ENCODE results near the gene CEMIP. TPM values are rescaled to one million over a fixed set of nuclear protein-coding genes. Genes with fewer than 3 reads are reported as not detected.
"Not testable (repeated sequence)": the region's sequence is repeated elsewhere in the genome, so short reads cannot be mapped to it uniquely, and the experiment has no call there.

CEMIP gene
- total RNA-seq, 1 experiment from 2014 or later: 7.3 TPM

DNA sequence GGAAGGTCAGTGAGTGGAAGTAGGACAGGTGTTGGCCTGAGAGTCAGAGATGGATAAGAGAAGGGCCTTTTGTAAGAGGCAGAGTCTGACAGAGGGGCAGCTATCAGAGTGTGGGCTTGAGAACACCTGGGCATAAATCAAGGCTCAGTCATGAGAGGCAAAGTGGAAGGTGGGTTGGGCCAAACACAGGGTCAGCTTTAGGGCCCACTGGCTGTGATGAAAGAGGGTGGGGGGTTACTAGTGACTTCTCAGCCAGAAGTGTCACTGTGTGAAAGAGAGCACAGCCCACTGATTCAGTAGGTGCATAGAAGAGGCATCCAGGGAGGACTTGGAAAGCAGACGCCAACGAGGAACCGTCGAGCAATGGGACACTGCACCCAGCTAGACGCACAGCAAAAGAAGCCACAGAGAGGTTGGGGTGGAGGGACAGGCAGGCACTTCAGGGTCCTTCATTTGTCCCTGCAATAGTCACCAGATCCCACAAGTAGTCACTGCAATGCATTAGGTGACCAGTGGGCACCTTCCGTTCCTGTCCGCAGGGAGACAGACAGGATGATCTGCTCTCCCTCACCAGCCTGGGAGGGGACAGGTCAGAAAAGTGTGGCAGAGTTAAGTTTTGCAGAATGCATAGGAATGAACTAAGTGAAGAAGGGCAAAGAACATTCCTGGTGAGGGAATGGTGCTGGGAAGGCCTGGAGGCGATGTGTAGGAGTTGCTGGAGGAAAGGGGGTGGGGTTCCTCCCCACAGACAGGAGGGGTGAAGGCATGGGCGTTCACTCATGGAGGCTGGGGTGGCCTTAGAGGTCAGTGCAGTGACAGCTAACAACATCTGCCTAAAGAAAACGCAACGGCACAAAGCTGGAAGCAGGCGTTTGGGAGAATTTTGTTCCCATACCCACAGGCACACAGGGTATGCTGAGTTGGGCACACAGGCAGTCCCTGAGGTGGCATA lies 174.1 kb downstream of the CEMIP start:
- DNase-seq (ENCODE audit: low spot score): no peak

DNA sequence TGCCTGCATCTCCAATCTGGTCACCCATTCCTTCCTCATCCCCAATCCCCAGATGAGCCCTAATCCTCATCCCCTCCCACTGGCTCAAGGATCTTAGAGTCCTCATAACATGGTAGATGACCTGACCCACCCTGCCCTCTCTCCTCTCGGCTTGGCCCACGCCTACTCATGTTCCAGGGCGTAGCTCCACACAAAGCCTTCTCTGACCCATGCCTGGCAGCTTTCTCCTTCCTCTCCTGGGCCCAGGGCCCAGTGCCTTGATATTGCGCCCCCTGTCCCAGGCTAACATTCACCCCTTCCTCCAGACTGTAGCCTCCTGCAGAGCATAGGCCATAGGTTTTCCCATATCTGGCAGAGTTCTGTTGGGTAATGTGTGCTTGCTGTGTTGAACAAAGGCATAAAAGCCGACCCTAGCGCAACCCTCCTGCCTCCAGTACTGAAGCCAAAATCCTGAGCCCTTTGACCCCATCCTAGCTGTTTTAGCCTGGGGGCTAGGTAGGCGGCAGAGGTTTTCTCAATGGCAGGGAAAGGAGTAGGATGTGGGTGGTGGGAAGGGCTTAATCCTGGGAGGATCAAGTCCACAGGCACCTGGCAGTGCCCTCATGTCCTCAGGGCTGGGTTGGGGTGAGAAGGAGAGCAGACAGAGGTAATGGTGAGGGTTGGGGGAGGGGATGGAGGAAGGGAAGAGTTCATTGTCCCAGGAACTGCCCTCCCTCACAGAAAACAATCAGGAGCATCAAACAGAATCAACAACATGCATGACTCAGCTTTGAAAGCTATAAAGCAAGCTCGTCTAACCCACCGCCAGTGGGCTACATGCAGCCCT lies 175.0 kb downstream of the CEMIP start:
- DNase-seq (ENCODE audit: low spot score): peak; percentile 55

DNA sequence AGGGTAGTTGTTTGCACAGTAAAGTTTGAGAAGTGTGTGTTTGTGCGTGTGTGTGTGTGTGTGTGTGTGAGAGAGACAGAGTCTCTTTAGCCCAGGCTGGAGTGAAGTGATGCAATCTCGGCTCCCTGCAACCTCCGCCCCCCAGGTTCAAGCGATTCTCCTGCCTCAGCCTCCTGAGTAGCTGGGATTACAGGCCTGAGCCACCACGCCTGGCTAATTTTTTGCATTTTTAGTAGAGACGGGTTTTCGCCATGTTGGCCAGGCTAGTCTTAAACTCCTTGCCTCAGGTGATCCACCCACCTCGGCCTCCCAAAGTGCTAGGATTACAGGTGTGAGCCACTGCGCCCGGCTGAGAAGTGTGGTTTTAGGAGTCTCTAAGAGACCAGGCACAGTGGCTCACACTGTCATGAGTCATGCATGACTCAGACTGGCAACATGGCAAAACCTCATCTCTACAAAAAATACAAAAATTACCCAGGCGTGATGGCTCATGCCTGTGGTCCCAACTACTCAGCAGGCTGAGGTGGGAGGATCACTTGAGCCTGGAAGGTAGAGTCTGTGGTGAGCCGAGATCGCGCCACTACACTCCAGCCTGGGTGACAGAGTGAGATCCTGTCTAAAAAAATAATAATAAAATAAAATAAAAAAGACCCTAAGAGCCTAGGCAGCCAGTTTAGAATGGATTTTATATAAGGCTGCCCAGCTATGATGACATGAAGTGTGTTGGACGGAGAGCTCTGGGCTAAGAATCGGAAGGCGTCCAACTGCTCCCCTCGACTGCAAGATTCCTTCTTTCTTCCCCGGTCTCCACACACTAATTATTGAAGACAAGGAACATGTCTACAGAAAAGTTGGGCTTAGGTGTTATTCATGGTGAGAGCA lies 176.6 kb downstream of the CEMIP start:
- DNase-seq (ENCODE audit: low spot score): peak; percentile 70

DNA sequence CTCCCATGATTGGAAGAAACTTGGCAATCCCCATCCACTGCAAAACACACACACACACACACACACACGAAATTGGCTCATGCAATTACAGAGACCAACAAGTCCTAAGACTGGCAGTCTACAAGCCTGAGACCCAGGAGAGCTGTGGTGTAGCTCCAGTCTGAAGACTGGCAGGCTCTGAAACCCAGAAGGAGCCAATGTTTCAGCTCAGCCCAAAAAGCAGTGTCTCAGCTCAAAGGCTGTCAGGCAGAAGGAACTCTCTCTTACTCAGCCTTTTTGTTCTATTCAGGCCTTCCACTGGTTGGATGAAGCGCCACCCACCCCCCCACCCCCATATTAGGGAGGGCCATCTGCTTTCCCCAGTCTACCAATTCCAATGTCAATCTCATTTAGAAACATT lies 178.4 kb downstream of the CEMIP start:
- no peak for DNase-seq (ENCODE audit: low spot score)

DNA sequence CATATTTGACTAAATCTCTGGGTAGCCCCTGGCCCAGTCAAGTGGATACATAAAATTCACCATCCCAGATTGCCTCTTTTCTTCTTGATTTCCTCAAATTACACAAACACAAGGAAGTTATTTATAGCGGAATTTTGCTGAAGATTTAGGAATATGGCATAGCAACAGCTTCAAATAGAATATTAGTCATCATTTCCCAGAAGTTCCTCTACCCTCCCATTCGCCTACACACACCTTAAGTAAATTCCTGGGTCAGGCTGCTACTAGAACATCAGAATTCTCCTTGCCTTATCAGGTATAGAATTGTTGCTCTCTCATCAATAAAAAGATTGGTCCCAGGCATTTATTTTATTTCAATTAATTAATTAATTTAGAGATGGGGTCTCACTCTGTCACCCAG lies 178.8 kb downstream of the CEMIP start:
- DNase-seq (ENCODE audit: low spot score): no peak

DNA sequence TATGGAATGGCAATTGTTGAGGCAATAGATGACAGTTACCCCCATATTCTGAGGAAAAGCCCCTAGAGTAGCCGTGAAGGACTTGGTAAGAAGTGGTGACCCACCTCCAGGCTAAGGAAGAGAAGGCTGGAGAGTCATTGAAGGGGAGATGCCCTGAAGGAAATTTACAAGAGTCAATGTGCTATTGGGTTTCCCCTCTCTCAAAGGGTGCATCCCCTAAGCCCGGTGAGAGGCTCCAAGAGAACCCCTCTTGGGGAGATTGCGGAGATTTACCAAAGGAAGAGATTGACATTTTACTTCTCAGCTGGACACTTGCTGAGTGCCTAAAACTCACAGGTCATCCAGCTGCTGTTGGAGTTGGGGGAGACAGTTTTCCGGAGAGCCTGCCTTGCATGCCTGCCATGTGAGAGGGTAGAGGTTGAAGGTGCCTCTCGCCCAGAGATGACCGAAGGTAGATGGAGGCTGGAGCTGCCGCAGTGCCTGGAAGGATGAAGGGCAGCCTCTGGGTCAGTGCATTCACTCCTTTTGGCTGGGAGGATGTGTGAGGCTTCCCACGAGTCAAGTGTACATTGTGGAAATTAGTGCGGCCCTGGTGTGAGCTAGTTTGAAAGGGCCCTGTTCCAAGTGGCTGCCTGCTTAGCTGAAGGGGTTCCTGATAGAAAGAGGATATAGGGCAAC lies 179.8 kb downstream of the CEMIP start:
- DNase-seq (ENCODE audit: low spot score): no peak

DNA sequence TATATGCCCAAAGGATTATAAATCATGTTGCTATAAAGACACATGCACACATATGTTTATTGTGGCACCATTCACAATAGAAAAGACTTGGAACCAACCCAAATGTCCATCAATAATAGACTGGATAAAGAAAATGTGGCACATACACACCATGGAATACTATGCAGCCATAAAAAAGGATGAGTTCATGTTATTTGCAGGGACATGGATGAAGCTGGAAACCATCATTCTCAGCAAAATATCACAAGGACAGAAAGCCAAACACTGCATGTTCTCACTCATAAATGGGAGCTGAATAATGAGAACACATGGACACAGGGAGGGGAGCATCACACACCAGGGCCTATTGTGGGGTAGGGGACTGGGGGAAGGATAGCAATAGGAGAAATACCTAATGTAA lies 186.3 kb downstream of the CEMIP start:
- DNase-seq (ENCODE audit: low spot score): not testable (repeated sequence)

DNA sequence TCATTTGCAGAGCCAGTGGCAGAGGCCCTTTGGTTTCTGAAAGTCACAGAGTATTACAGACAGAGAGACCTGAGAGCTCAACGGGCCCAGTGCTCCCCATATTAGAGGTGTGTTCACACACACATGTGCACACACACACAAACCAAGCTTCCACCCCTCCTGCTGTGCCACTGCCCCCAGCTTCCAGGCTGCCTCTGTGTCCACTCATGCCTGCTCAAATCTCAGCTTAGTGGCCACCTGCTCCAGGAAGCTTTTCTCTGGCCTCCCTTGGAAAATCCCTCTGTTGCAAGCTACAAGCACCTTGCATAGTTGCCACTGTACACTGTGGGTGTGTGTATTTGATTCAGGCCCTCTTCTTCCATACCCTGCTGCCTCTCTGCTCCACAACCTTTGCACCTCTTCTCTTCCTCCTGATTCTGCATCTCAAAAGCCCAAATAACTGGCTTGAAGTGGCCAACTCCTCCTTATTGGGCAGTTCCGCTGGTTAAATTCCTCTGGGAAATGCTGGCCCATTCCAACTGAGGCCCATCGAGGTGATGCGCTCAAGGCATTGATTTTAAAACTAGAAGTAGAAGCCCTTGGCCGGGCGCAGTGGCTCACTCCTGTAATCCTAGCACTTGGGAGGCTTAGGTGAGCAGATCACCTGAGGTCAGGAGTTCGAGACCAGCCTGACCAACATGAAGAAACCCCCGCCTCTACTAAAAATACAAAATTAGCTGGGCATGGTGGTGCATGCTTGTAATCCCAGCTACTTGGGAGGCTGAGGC lies 187.4 kb downstream of the CEMIP start:
- DNase-seq (ENCODE audit: low spot score): no peak

DNA sequence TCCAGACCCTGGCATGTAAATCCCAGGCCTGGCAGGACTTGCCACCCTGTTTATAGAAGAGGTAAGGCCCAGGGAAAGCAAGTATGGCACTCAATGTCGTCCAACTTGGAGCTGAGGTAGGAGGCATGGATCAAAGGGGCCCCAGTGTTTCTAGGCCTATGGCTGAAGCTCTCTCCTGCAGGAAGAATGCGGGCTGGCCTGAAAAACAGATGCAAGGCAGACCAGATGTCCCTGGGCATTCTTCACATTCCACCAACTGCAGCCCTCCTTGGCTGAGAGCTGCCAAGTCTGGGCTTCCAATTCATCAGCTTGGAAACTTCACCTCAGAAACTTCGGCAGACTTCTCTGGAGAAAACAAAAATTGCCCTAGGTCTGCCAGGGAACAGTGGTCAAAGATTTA lies 188.3 kb downstream of the CEMIP start:
- DNase-seq (ENCODE audit: low spot score): no peak

DNA sequence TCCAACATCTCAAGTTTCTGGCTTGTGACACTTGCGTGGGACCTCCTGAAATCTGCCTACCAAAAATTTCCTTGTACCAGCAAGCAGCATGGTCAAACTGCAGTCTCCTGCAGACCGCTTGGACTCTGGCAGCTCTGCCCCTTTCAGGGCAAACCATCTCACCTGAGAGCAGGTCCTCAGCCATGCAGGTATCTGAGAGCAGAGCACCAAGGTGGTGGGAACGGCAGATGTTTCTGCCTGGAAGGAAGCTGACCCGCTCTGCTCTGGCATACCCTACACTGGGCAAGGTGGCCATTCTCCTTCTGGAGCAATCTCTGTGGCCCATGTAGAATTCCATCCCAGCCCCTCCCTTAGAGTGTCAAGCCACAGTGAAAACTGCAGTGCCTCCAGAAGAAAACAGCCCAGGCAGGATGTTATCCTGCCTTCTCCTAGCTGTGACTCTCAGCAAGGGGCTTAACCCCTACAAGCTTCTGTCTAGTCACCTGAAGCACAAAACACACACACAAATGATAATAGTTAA lies 188.9 kb downstream of the CEMIP start:
- no peak for DNase-seq (ENCODE audit: low spot score)

DNA sequence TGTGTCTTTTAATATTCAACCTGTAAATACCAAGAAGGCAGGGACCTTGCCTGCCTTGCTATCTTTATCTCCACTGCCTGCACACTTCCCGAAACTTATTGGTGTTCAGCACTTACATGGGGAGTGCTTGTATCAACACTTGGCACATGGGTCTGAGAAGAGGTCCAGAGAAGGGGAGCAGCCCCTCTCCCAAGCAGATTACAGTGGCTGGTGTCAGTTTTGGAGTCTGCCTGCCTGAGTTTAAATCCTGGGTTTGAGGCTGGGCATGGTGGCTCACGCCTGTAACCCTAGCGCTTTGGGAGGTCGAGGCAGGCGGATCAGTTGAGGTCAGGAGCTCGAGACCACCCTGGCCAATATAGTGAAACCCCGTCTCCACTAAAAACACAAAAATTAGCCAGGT lies 190.1 kb downstream of the CEMIP start:
- no peak for DNase-seq (ENCODE audit: low spot score)

DNA sequence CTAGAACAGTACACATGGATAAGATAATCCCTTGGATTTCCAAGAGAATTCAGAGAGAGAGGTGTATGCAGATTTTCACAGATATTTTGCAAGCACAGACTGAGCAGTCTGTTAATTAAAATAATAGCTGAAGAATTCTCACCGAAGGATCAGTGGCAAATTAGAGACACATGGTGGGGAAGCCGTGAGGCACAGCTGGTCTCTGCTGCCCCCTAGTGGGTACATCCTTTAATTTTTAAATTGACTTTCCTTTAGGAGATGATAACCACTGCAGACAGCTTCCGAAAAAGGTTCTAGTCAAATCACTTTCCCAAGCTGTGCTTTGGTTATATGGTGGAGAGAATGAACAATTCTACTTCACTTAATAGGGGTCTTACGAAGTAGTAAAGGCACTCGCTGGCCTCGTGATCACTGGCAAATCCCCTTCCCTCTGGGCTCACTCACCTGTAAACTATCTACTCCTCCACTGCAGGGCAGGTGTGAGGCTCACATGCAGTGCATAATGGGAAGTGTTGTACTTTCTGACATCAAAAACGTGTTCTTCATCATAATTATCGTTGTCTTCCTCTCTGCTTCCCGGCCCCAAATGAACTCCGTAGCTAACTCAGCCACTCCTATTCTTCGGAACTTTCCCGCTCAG lies 191.0 kb downstream of the CEMIP start:
- peak; percentile 93 for DNase-seq (ENCODE audit: low spot score)

DNA sequence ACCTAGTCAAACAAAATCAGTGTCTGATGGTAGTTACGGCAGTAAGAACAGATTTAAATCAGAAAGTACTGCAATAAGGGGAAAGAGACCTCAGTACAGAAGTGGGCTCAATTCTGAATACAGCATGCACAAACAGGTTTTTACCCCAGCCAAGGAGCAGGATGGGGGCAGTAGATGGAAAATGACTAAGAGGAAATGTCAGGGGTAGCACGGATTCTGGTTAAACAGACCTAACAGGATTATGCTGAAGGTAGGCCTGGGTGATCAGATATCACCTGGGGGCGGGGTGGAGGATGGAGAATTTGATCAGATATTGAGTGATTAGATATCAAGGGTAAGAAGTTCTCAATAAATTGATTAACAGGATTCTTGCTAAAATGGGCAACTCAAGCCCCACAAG lies 191.5 kb downstream of the CEMIP start:
- DNase-seq (ENCODE audit: low spot score): no peak

DNA sequence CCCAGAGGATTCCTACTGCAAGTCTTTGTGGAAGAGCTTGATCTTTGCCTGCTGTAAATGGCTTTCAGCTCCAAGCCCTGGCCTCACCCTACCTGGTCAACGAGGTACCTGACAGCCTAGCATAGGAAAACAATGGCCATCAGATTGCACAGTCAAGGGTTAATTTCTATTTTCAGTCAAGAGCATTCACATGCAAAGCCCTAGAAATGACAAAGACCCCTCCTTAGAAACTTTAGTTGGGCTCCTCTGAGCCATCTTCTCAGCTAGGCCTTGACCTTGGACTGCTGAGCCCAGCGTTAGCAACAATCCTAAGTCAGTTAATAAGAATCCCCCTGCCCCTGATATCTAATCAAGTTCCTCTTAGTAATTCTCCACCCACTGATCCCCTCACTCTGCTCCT lies 192.0 kb downstream of the CEMIP start:
- DNase-seq (ENCODE audit: low spot score): no peak

DNA sequence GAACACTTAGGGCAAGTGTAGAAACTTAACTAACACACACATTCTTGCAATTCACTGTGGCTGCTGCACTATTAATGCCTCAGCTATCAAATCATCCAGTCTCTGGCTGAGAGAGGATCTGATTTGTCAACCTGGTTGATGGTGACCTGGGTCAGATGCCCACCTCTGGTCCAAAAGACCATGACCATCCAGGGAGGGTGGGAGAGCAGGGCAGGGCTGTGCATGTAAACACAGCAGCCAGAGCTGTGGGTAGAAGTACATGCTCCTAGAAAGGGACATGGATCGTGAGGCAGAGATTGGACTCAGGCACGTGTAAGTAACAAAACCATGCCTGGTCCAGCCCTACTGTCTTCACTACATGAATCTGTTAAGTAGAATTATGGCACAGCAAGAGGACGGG lies 193.1 kb downstream of the CEMIP start:
- no peak for DNase-seq (ENCODE audit: low spot score)

DNA sequence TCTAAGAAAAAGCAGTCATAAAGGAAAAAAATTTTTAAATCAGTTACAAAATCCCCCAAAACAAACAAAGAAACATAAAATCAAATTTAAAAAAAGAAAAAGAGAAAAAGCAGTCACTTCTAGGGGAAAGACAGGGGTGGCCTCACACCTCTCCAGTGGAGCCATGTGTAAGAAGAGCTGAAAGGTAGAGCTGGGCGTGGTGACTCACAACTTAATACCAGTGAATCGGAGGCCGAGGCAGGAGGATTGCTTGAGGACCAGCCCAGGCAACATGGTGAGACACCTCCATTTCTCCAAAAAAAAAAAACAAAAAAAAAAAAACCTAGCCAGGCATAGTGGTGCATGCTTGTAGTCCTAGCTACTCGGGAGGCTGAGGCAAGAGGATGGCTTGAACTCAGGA lies 195.7 kb downstream of the CEMIP start:
- DNase-seq (ENCODE audit: low spot score): no peak

DNA sequence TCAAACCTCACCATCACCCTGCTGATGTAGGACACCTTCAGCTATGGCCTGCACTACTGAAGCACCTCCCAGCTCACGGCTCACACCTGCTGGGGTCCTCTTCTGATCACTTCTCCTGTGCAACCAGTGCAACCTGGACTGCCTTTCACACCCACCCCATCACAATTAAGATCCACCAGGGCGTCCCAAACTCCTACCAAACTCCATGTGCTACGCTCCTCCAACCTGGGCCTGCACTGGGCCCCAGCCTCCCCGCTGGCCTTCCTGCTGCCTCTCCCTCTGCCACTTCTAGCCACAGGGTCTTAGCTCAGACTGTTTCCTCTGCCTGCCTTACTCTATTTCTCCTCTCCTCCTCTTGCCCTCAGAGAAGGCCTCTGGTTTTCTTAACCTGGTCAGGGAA lies 197.7 kb downstream of the CEMIP start:
- DNase-seq (ENCODE audit: low spot score): no peak

DNA sequence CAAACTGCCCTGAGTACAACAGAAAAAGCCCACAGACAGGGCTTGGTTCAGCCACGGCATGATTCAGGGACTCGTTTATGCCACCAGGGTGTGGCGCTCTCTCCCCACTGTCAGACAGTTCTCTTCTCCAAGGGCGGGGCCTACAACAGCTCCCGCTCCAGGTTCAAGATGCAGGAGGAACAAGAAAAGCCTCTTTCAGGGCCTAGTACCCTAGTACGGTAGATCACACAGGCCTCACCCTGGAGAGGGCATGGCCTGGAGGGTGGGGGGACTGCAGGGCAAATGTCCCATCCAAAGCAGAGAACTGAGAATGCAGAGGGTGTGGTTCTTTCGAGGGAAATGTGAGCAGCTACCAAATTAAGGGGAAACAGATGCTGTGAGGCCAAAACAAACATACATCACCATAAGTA lies 198.5 kb downstream of the CEMIP start:
- peak; percentile 69 for DNase-seq (ENCODE audit: low spot score)

DNA sequence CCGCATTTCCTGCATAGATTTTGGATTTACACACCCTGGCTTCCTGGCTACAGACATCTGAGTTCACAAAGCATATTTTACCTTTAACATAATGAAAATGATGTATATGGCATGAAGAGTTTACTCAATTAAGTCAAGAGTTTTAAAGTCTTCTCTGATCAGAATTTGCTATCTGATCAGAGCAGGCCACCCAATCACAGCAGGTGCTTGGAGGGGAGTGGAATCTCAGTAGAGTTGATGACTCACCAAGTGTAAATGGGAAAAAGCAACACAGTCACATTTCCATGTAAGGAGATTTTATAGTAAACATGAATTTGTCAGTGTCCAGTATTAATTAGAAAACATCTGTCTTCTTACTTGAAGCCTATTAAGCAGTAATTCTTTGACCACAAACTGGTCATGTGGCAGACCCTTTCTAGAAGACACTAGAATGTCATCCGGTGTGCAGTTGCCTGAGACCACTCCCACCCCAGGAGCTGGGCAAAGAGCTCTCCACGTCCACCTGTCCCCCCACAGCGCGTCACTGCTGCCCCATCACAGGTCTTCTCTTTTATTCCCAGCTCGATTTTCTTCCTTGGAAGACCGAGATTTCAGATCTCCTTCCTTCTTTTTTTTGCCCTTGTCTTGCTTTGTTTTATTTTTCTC lies 199.6 kb downstream of the CEMIP start:
- no peak for DNase-seq (ENCODE audit: low spot score)

Measured in HT-29 (cell line).